Occipital lobe (tissue), 2 donors: ENCODE data around the gene DIP2C. TPM values are rescaled to one million over a fixed set of nuclear protein-coding genes. Genes with fewer than 3 reads are reported as not detected.

Experiments used
- DNase-seq: peaks from one replicate; lab custom pipeline; 2025; lab: John Stamatoyannopoulos, UW
- total RNA-seq: library from RNA; depleted of rRNA; stranded (reverse); fragments of >200 nt; gene quantifications from one replicate; pipeline ENCODE4 v1.2.3, GENCODE V29; 2014

DIP2C gene
- total RNA-seq, 1 donor from 2014 or later, result 42.0 TPM

DNA sequence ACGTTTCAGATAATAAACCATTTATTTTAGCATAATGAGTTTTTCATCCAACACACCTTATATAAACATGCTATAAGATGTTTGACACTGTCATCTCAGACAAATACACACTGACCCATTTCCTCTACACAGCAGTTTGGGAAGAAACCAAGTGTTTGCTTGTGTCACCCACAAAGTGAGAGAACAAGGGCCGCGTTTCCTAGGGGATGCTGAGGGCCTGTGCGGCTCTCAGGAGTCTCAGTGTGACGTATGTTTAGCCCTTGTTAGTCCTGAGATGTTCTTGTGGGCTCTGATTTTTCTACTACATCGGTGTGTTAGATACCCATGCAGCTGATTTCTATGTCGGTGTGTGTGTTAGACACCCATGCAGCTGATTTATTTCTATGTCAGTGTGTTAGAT is 266.3 kb downstream of the DIP2C start:
- no peak for DNase-seq

DNA sequence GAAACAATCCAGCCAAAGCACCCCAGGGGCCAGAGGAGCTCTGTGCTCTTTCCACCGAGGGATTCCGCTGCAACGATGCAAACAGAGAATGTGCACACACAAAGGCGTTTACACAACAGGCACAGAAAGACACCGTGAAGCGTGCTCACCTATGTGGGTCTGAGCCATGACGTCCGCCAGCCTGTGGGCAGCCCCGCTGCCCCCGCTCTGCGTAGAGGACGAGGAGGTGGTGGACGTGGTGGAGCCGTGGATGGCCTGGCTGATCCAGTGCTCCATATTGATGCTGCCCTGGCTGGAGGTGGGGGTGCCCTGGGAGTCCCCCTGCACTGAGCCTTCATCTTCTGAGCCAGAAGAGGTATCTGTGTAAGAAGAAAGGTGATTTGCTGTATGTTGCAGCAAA is 266.8 kb downstream of the DIP2C start:
- no peak for DNase-seq

GRCh38 chr10:422241-422640 is 267.2 kb downstream of the DIP2C start:
- DNase-seq, result no peak

DNA sequence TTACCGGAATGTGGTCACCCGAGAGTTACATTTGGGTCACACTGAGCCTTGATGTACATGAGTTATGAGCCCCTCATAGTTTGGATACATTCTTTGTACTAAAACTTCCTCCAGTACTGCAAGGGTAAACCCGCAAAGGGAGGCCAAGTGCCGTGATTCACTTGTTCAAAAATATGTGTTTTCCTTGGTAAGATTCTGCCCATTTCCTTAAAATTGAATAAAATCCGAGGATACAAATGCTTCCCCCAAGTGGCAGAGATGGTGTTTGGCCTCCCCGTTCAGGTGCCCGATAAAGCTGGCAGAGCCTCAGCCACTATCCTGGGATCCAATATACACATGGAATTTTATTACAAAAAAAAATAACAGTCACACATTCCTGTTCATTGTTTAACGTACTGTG is 268.3 kb downstream of the DIP2C start:
- DNase-seq, result no peak

GRCh38 chr10:420154-421121 is 269.0 kb downstream of the DIP2C start:
- DNase-seq, result no peak

DNA sequence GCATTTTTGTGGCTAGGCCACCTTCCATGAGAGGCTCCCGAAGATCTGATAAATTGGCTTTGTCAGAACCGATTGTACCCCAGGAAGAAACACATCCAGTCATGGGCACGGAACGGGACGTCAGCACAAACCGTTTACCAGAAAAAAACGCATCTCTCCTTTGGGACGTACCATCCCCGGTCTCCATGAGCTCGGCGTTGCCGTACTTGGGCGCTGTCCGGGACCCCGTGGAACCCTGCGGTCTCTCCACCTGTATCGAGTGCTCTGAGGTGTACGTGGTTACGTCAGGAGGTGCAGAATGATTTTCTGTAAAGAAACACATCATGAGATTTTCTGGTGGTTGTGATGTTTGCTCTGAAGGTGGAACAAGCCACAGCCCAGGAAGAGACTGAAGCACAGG is 270.6 kb downstream of the DIP2C start:
- DNase-seq, result no peak

DNA sequence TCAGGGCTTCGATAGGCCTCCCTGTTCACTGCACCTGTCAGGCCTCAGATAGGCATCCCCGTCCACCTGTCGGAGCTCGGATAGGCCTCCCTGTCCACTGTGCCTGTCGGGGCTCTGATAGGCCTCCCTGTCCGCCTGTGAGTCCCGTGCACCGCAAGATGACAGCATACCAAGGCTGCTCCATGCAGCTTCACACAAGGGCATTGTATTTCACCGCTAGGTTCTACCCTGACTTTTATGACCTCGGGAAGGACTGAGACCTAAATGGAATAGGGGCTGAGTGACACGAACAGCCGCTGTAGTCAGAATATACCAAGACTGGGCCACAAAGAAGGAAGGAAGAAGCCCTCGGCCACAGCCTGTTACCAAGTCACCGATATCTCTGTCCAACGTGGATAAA is 271.2 kb downstream of the DIP2C start:
- no peak for DNase-seq

DNA sequence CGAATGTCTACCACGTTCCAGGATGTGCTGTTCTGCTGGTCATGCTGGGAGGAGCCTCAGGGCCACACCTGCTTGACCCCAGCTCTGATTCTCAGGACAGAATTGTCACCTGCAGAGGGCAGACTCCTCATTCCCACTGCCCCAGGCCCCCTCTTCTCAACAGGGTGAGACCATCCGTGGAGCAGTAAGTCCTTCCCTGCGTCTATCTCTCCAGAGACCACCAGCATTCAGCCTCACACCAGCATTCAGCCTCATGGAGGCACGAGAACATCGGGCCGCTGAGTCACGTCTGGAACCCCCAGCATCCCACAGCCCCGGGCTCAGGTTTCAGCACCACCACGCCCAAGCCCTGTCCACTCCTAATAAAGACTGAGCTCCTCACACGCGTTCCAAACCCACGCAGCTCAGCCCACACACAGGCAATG is 273.4 kb downstream of the DIP2C start:
- DNase-seq, result no peak

DNA sequence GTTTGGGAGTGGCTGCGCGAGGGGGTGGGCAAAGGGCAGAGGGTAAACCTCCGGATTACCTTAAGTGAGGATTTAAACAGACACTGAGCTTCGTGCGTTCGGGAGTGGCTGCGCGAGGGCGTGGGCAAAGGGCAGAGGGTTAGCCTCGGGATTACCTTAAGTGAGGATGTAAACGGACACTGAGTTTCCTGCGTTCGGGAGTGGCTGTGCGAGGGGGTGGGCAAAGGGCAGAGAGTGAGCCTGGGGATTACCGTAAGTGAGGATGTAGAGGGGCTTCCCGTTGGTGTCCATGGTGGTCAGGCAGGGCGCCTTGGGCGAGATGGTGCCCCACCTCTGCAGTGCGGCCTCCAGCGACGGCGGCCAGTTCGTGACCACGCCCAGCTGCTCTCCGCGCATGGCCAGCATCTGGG is 275.8 kb downstream of the DIP2C start:
- no peak for DNase-seq

GRCh38 chr10:412109-412508 is 277.4 kb downstream of the DIP2C start:
- no peak for DNase-seq

- no peak for DNase-seq
Measured at GRCh38 chr10:411603-412002, 277.9 kb downstream of the DIP2C start.

GRCh38 chr10:409408-410040 is 279.9 kb downstream of the DIP2C start:
- DNase-seq, result no peak

DNA sequence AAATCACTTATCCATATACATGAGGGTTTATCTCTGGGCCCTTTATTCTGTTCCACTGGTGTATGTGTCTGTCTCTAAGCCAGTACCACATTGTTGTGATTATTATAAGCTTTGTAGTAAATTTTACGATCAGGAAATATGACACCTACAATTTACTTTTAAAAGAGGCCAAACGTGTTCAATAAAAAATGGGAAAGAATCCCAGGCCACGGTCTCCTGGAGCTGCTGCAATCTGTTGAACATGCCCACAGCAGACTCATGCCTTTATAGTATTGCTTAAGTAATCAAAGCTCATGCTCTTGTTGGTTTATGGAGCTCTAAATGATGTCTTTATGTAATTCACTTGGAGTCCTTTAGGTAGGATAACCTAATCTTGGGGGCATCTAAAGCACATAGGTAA is 281.2 kb downstream of the DIP2C start:
- no peak for DNase-seq

- no peak for DNase-seq
Measured at GRCh38 chr10:406976-407375, 282.5 kb downstream of the DIP2C start.

DNA sequence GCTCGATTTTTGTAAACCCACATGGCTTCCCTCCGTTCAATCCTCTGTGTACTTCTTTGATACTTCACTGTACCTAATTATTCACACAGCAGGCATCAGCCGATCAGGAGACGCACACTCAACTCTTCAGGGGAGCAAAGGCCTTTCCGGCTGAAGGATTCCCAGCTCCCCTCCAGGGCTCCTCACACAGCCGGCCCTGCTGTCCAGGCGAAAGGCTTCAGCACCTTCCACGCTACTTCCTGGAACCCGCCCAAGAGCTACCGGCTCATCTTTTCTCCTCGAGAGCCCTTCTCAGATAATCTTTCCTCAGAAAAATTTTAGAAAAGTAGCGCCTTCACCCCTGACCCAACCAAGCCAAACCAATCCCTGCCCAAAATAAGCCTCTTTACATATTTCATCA is 283.8 kb downstream of the DIP2C start:
- no peak for DNase-seq

DNA sequence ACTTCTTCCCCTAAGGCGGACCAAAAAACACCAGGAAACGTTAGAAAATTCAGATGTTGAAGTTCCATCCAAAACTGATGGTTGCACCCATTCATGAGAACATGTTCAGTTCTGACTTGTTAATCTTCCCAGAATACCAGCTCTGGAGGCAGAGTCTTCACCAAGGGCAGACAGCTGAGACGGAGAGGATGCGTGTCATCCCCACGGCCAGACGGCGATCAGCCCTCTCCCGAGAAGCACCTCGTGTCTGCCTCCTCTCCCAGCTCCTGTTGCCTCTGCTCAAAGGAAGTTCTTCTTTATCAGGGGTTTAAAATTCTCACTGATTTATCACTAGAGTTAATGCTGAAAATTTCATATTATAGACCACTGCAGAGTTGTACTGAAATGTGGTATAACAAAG is 284.5 kb downstream of the DIP2C start:
- no peak for DNase-seq

- DNase-seq, result no peak
Measured at GRCh38 chr10:404346-404745, 285.1 kb downstream of the DIP2C start.

GRCh38 chr10:398954-399353 is 290.5 kb downstream of the DIP2C start:
- DNase-seq, result no peak

DNA sequence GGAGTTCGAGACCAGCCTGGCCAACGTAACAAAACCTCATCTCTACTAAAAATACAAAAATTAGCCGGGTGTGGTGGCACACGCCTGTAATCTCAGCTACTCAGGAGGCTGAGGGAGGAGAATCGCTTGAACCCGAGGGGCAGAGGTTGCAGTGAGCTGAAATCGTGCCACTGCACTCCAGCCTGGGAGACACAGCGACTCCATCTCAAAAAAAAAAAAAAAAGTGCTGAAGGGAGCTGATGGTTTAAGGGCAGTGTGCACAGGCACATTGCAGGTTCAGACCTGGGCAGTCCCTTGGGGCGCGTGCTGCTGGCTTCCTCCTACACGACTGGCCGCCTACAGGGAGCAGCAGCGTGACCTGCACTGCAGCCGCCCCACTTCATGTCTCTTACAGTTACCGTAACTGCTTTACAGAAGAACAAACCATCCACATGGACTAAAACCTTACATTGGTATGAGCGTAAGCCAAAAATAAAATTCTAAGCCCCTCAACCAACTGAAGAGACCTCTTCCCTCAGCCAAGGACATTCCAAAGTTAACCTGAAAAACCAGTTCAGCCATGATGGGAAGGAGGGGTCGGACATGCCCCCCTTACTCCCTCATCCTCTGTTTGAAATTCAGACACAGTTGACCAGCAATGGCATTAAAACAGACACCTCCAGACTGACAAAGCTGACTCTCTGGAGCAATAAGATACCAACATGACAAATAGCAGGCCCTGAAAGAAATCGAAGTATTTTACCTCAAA is 292.0 kb downstream of the DIP2C start:
- DNase-seq, result no peak

DNA sequence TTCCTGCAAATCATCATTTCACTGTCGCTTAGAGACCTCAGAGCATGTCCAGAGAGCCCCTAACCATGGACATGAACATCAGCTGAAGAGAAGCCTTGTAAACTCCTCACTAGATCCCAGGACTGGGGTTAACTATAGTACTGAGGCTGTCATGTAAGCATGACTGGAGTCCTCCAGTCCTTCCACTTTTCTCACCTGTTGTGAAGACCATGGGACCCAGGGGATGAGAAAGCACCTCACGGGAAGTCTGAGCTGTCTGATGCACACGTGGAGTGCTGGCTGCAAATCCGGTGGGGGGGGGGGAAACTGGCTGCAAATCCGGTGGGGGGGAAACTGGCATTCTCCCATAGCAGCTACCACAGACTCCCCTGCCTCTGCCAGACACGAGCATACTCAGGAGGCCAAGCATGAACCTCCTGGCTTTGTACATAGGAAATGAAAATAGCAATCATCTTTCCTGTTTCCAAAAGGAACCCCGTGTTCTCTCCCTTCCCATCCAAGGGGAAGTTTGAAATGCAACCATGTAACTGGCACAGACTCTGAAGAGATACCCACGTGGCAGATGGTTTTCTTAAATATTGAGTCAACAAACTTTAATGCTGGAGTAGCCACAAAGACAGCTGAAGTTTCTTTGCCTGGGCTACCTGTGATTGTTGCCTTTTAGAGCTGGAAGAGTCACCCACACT is 292.8 kb downstream of the DIP2C start:
- DNase-seq, result no peak

DNA sequence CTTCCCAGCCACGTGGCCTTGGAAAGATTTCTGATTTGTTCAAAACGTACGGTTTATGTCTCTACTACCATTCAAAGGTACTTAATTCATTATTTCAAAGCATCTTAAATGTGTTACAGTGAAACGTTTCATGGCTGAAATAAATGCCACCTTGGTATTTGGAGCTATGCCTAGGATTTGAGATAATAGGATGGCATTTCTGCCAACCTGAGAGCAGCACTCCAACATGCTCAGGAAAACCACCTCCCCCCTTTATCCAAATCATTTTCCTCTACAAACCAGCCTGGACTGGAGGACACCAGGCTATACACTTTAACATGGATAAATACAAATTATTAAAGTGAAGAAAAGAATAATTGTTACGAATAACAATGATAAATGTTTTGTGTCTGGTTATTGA is 293.4 kb downstream of the DIP2C start:
- no peak for DNase-seq

DNA sequence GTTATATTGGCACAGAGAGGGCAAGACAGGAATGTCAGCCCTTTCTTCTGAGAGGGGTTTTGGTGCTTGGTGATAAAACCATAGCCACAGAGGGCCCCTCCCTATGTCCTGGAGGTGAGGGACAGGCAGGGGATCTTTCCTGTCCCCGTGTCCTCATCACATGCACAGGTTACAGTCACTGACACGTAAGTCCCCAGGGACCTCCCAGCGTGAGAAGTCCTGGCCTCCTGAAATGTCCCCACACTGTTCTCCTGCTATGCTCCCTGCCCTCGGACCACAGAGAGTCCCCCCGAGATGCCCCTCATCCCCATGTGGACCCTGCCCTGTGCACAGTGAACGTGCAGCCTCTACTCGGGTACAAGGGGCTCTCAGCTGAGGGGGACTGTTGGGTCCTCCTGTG is 293.8 kb downstream of the DIP2C start:
- DNase-seq, result no peak
